Measurements from ENCODE around the gene M1AP.

M1AP gene

DNA sequence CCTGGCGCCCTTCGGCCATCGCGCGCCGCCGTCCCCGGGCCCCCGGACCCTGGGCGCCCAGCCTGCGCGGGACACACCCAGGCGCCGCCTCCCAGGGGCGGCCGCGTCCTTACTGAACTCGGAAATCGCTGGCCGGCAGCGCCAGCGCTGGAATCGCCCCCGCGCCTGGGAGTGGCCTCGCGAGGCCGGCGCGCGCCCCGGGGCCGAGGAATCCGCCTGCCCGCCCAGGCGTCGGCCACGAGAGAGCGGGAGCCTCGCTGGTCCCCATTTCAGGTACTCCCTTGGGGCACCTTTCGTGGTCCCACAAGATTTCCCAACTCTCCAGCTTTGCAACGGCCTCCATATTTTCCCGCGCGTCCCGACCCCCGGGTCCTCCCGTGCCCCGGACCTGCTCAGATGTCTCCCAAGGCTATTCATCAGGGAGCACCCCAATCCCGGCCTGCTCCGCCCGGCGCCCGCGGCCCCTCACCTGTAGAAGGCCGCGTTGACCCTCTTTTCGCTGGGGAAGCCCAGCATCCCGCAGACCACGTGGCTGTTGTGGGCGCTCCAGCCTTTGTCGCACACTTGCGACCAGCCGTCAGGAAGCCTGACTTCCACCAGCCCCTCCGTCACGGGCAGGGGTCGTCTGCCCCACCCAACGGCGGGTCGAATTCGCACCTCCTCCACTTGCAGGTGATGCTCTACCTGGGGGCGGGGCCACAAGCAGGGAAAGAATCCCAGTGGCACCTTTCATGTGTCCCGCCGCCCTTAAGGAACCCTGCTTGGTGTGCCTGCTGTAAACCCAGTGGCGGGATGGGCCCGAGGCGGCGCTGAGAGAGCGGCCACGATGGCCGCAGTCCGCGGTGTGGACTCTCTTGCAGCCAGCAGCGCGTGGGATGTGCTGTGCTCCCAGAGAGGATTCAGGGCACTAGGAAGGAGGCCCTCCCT, 99.0 kb downstream of the M1AP start:
- FAIRE-seq, result no peak
- DNase-seq (ENCODE audit: low spot score), result no peak

DNA sequence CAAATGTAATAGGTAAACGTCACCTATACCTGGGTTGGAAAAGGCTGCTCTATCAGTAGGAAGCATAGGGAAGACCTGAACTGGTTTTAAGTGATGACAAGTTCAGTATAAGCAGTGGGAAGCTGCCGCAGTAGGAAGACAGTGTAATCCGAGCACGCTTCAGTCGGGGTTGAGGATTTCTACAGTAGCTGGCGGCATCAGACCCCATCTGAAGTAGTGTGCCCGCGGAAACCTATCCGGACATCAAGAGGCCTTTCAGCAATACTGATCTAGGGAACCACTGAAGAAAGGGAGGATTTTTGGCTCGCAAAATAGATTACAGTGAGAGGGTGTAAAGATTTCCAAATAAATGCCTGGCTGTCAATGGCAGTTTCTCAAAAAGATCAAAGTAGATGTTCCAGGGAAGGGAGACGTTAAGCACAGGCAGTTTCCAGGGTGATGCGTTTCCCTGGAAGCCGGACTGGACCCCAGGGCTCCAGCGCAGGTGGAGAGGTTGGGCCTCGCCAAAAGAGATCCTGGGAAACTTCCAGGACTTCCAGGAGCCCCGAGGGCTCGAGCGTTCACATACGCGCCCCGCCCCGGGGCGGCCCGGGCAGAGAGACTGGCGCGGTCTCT, 99.7 kb downstream of the M1AP start:
- no peak for DNase-seq (ENCODE audit: low spot score)
- no peak for FAIRE-seq

- FAIRE-seq, result no peak
- no peak for DNase-seq (ENCODE audit: low spot score)
Observed at GRCh38 chr2:74546004-74546403, 102.1 kb downstream of the M1AP start.

DNA sequence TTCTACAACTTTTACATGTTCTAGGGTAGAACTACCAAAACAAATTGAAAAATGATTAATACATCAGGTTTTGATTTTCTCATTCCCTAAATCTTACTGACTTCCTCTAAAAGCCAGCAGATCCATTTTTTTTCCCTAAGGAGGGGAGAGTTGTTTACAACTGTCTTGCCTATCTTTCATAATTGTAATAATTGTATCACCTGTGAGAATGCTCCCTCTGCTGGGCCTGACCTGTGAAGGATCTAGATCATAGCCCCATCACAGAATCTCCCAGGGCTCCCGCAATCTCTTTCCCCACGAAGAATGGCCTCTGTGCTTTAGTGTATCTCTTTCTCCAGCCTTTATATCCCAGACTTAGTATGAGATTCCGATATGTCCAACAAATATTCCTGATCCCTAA, 103.5 kb downstream of the M1AP start:
- no peak for FAIRE-seq
- no peak for DNase-seq (ENCODE audit: low spot score)

- no peak for DNase-seq (ENCODE audit: low spot score)
Observed at GRCh38 chr2:74542978-74543377, 105.2 kb downstream of the M1AP start.

GRCh38 chr2:74540291-74540690, 107.8 kb downstream of the M1AP start:
- FAIRE-seq, result no peak
- DNase-seq (ENCODE audit: low spot score), result no peak

More at GRCh38 chr2:74542978-74543377, 105.2 kb downstream of the M1AP start:
- no peak for FAIRE-seq

DNA sequence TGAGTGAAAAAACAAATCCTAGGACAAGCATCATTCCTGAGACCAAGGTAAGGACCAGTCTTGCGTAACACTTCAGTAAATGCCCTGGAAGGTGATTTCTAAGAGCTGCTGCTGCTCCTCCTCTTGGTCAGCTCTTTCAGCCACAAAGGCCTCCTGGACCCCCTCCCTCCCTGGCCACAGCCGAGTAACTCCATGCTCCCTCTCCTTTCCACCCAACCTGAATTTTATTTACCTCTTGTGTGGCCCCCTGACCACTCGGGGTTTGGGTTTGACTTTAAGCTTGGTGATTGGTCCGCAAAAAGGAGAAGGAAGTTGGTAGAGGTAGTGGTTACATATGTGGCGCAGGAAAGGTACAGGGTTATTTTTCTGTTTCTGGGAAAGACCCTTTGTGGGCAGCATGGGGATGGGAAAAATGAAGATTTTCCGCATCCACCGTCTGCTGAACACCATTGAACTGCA, 109.2 kb downstream of the M1AP start:
- DNase-seq (ENCODE audit: low spot score), result no peak
- FAIRE-seq, result no peak

DNA sequence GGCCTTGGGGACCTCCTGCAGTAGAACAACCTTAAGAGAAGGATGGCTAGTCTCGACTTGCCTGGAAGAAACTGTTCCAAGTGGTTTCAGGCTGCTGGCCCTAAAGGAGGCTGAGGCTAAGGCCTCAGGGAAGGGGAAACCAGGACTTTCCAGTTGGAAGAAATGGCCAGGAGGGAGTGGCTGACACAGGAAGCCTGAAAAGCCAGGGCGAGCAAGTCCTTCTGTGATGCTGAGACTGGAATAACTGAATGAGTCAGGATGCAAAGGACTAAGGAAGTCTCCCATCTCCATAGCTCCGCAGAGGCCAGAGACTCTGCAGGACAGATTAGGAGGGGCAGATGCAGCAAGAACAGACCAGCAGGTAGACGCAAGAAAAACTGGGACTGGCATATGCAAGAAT, 111.0 kb downstream of the M1AP start:
- FAIRE-seq, result no peak
- no peak for DNase-seq (ENCODE audit: low spot score)

- no peak for FAIRE-seq
- no peak for DNase-seq (ENCODE audit: low spot score)
Observed at GRCh38 chr2:74536166-74536950, 111.8 kb downstream of the M1AP start.

DNA sequence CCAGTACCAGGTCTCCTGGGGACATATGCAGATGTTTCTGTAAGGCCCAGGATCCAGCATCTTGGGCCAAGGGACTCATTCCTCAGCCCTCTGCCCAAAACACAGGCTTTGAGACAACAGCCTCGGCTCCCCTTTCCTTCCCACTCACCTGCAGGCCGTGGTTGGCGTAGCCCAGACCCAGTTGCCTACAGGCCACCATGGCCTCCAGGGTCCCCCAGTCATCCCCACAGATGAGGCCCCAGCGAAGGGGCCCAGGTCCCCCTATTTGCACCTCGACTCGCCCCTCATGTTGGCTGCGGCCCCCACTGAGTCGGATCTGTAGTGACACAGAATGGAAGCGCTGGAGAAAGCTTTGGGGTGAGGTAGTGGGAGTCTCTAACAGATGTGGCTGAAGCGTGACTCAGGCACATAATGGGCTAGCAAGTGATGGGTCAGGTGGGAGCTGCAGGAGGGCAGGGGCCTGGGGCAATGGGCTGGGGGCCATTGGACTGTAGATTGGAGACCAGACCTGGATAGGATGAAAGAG, 112.6 kb downstream of the M1AP start:
- no peak for DNase-seq (ENCODE audit: low spot score)
- no peak for FAIRE-seq

- DNase-seq (ENCODE audit: low spot score) (no peak), FAIRE-seq (no peak)
Observed at GRCh38 chr2:74534411-74534810, 113.7 kb downstream of the M1AP start.

GRCh38 chr2:74533464-74533863, 114.7 kb downstream of the M1AP start:
- DNase-seq (ENCODE audit: low spot score) (no peak), FAIRE-seq (no peak)

GRCh38 chr2:74532222-74532621, 115.9 kb downstream of the M1AP start:
- FAIRE-seq (no peak), DNase-seq (ENCODE audit: low spot score) (peak; percentile 26)

DNA sequence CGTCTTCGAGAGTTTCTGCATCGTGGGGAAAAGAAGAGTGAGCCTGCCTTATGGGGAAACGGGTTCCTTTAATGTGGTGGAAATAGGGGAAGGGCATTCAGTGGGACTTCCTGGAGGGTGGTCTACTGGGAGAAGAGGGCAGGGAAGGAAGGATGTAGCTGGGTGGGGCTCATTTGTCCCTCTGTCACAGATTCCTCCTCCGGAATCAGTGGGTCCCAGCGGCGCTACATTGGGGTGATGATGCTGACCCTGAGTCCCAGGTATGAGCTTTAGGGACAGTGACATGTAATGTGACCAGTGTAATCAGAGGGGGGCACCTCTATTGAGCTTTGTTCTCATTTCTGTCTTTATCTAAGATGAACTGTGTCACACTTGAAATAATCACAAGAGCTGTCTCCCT, 116.5 kb downstream of the M1AP start:
- FAIRE-seq (no peak), DNase-seq (ENCODE audit: low spot score) (no peak)

- DNase-seq (ENCODE audit: low spot score) (no peak), FAIRE-seq (no peak)
Observed at GRCh38 chr2:74530239-74531187, 117.6 kb downstream of the M1AP start.

DNA sequence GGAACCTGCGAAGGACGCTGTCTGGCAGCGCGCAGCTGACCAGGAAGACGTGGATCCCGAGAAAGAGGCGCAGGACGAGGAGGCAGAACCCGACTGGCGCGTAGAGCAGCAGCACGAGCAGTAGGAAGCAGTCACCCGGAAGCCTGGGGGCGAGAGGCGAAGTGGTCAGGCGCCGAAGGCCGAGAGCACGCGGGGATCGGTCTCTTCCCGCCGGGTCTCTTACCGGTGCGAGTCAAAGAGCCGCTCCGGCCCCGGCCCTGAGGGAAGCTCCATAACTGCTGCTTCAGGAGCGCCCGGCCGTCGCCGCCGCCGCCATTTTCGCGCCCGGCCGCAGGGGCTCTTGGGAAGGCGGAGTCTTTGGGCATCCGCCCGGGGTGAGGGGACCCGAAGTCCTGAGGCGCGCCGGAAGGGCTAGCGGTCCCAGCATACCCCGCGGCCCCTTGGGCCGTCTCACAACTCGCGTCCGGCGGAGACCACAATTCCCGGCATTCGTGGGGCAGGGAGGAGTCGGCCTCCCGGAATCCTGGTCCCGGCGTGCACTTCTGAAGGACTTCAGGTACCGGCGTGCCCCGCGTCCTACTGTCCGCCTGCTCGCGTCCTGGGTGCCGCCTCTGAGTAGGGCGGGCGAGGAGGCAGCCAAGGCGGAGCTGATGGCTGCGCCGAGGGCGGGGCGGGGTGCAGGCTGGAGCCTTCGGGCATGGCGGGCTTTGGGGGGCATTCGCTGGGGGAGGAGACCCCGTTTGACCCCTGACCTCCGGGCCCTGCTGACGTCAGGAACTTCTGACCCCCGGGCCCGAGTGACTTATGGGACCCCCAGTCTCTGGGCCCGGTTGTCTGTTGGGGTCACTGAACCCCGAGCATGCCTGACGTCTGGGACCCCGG, 118.5 kb downstream of the M1AP start, which contains the start of the genes AUP1 and HTRA2:
TSS of gene AUP1 (minus strand) at position 350 of the 882 bp plus-strand sequence. CDS start at position 273, 77 bp downstream.
TSS of gene HTRA2 (plus strand) at position 577 of the 882 bp plus-strand sequence. CDS start at position 651, 74 bp downstream.
- DNase-seq (ENCODE audit: low spot score), result peak; percentile 96
- peak; percentile 87 for FAIRE-seq

DNA sequence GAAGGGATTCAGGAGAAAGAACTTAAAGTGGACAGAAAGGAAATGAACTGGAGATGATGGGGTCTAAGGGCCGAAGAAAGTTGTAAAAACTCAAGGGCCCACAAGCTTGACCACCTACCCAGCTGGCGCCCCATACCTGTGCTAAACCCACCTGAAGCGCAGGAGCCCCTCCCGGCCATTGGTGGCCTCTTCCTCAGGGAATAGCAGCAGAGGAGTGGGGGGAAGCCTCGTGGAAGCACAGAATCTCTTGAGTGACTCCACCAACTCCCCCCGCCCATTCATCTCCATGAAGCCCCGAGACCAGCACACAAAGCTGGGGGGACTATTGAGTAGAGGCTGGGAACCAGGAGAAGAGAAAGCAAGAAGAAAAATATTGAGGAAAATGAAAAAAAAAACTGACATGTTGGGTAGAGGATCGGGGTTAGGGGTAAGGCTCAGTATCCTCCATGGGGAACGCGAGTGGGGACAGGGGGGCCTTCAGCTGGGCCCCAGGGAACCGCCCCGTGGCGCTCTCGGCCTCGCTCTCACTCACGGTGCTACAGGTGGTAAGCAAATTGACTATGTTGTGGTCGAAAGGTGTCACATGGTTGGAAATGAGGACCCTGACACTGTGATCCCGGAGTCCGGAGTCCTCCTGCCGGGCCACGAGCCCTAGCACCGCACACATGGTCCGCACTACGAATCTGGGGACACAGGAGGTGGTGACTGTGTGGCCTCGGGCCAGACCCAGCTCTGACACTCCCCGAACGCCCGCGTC, 119.4 kb downstream of the M1AP start:
- no peak for DNase-seq (ENCODE audit: low spot score)
- no peak for FAIRE-seq

GRCh38 chr2:74527741-74528140, 120.4 kb downstream of the M1AP start:
- DNase-seq (ENCODE audit: low spot score) (no peak), FAIRE-seq (no peak)
